ENCODE measurements around the gene SLC12A7. TPM values are rescaled to one million over a fixed set of nuclear protein-coding genes. Genes with fewer than 3 reads are reported as not detected.

Gene SLC12A7
- total and polyA plus RNA-seq, 9 of the 15 experiments (the other 6 are each of a cell fraction or from before 2014, with no cell fraction given) = 0.01 to 3.1 (median 0.56) TPM

- TF ChIP-seq ZNF639 (CRISPR knock-in tag; conservative IDR thresholded peaks at IDR 0.05 in 1 of 2, IDR thresholded peaks at IDR 0.05 in 1 of 2) = 0 out of 4 replicates have a peak, but pooled peaks of 1 of the 2 experiments have one; percentile 57
- peak; percentile 23; the same call in 1 of the 2 replicates for TF ChIP-seq DMBX1 (CRISPR knock-in tag; IDR thresholded peaks at IDR 0.05; ENCODE audit: borderline replicate concordance)
- no peak for TF ChIP-seq NR4A1 (CRISPR knock-in tag; IDR thresholded peaks at IDR 0.05)
- TF ChIP-seq NR4A1 (tag; IDR thresholded peaks at IDR 0.05) = peak; percentile 67; the same call in 1 of the 2 replicates
- peak; percentile 87 for TF ChIP-seq ARID4B (CRISPR knock-in tag; IDR thresholded peaks at IDR 0.05)
- TF ChIP-seq TRIM24 (IDR thresholded peaks at IDR 0.05) = peak; percentile 18 to 57; a peak in 2 of 4 replicates
- no peak for TF ChIP-seq TRIM28 (IDR thresholded peaks at IDR 0.05)
- no peak for TF ChIP-seq MEF2D (tag; conservative IDR thresholded peaks at IDR 0.05; ENCODE audit: low read depth)
- peak; percentile 78; the same call in 1 of the 2 replicates for TF ChIP-seq EP300 (IDR thresholded peaks at IDR 0.05; ENCODE audit: low read length)
- no peak for TF ChIP-seq ZNF79 (CRISPR knock-in tag; IDR thresholded peaks at IDR 0.05; ENCODE audit: low read depth)
- TF ChIP-seq POLR2AphosphoS5 (IDR thresholded peaks at IDR 0.05; ENCODE audit: control insufficient read depth, insufficient read depth, low read depth, low read length) = peak; percentile 56; the same call in 1 of the 2 replicates
- TF ChIP-seq ZNF12 (CRISPR knock-in tag; IDR thresholded peaks at IDR 0.05) = 0 out of 2 replicates have a peak, but pooled peaks have one; percentile 60
- TF ChIP-seq CREBBP (IDR thresholded peaks at IDR 0.05; ENCODE audit: low read depth, low read length) = no peak
- TF ChIP-seq ZNF511 (CRISPR knock-in tag; IDR thresholded peaks at IDR 0.05) = 0 out of 2 replicates have a peak, but pooled peaks have one; percentile 49
- no peak for TF ChIP-seq CAMTA2 (CRISPR knock-in tag; conservative IDR thresholded peaks at IDR 0.05)
- peak; percentile 81 for TF ChIP-seq BCOR (IDR thresholded peaks at IDR 0.05)
- TF ChIP-seq SMARCE1 (IDR thresholded peaks at IDR 0.05) = peak; percentile 83
- peak; percentile 85 for TF ChIP-seq TAL1 (IDR thresholded peaks at IDR 0.05)
- peak; percentile 93; the same call in 1 of the 2 replicates for TF ChIP-seq KAT7 (CRISPR knock-in tag; IDR thresholded peaks at IDR 0.05; ENCODE audit: borderline replicate concordance)
- peak; percentile 42 for TF ChIP-seq CCNT2 (IDR thresholded peaks at IDR 0.05; ENCODE audit: borderline replicate concordance, extremely low read depth, insufficient read length, low read depth, low read length)
- TF ChIP-seq SPI1 (IDR thresholded peaks at IDR 0.05; ENCODE audit: borderline replicate concordance, low read depth, low read length) = peak; percentile 78
- no peak for TF ChIP-seq RBM25 (IDR thresholded peaks at IDR 0.05; ENCODE audit: low read depth, low read length, severe bottlenecking)
These were observed 6.3 kb downstream of the SLC12A7 start (continued) for GRCh38 chr5:1105350-1106265.

All from K562 (cell line).